Measurements from ENCODE around the gene NOC2L.

Gene NOC2L

GRCh38 chr1:914891-915280, 44.2 kb downstream of the NOC2L start:
- TF ChIP-seq TCF4 (CRISPR knock-in tag; IDR thresholded peaks at IDR 0.05; ENCODE audit: borderline replicate concordance) (no peak), POU6F1 (CRISPR knock-in tag; IDR thresholded peaks at IDR 0.05; ENCODE audit: borderline replicate concordance, low read depth) (no peak), PATZ1 (CRISPR knock-in tag; IDR thresholded peaks at IDR 0.05; ENCODE audit: borderline replicate concordance) (no peak)
- ATAC-seq = no peak

GRCh38 chr1:914131-914890, 44.7 kb downstream of the NOC2L start:
- ATAC-seq = no peak
- no peak for TF ChIP-seq ZFP3 (CRISPR knock-in tag; IDR thresholded peaks at IDR 0.05)

- ATAC-seq = no peak
- TF ChIP-seq ZFP30 (CRISPR knock-in tag; IDR thresholded peaks at IDR 0.05) (no peak), RARB (CRISPR knock-in tag; IDR thresholded peaks at IDR 0.05) (no peak), ZNF70 (CRISPR knock-in tag; IDR thresholded peaks at IDR 0.05) (no peak), ESRRG (CRISPR knock-in tag; IDR thresholded peaks at IDR 0.05) (no peak), PPARA (CRISPR knock-in tag; IDR thresholded peaks at IDR 0.05; ENCODE audit: borderline replicate concordance) (no peak), ZC3H10 (CRISPR knock-in tag; IDR thresholded peaks at IDR 0.05) (no peak), ARNTL (CRISPR knock-in tag; IDR thresholded peaks at IDR 0.05; ENCODE audit: borderline replicate concordance, low read depth) (no peak), GLIS3 (CRISPR knock-in tag; IDR thresholded peaks at IDR 0.05) (no peak), CSDC2 (CRISPR knock-in tag; IDR thresholded peaks at IDR 0.05) (no peak), BACH2 (CRISPR knock-in tag; IDR thresholded peaks at IDR 0.05; ENCODE audit: borderline replicate concordance) (no peak)
Measured at GRCh38 chr1:913491-914130, 45.4 kb downstream of the NOC2L start.

GRCh38 chr1:912740-913301, 46.2 kb downstream of the NOC2L start:
- no peak for ATAC-seq

GRCh38 chr1:911875-912739, 46.9 kb downstream of the NOC2L start:
- no peak for ATAC-seq
- TF ChIP-seq PPARA (CRISPR knock-in tag; IDR thresholded peaks at IDR 0.05; ENCODE audit: borderline replicate concordance) = no peak
- no peak for TF ChIP-seq RARB (CRISPR knock-in tag; IDR thresholded peaks at IDR 0.05)
- no peak for TF ChIP-seq TOX (CRISPR knock-in tag; IDR thresholded peaks at IDR 0.05; ENCODE audit: borderline replicate concordance)
- TF ChIP-seq GLIS3 (CRISPR knock-in tag; IDR thresholded peaks at IDR 0.05) = no peak
- TF ChIP-seq ZFP3 (CRISPR knock-in tag; IDR thresholded peaks at IDR 0.05) = no peak
- no peak for TF ChIP-seq TCF4 (CRISPR knock-in tag; IDR thresholded peaks at IDR 0.05; ENCODE audit: borderline replicate concordance)
- no peak for TF ChIP-seq BACH2 (CRISPR knock-in tag; IDR thresholded peaks at IDR 0.05; ENCODE audit: borderline replicate concordance)
- no peak for TF ChIP-seq ESRRG (CRISPR knock-in tag; IDR thresholded peaks at IDR 0.05)

More at GRCh38 chr1:912740-913301, 46.2 kb downstream of the NOC2L start:
- TF ChIP-seq CREB5 (CRISPR knock-in tag; IDR thresholded peaks at IDR 0.05; ENCODE audit: low read depth) (no peak), GLIS3 (CRISPR knock-in tag; IDR thresholded peaks at IDR 0.05) (no peak), ISL1 (CRISPR knock-in tag; IDR thresholded peaks at IDR 0.05) (no peak)

Measured in SK-N-SH treated with all-trans-retinoic acid at 6 μM for 48 hours (cell line).